BE2C (cell line): ENCODE measurements around the gene EBF3.

Source experiments
- DNase-seq: peaks from one replicate; pipeline ENCODE4 v3.0.0-alpha.2; 2020
- H3K27me3 ChIP-seq: fragments of 250-450 bp; sonication (Bioruptor Pico); 2 replicates; pipeline ENCODE4 v1.5.1; 2020; ENCODE audit warnings: mild to moderate bottlenecking
- H3K36me3 ChIP-seq: fragments of 250-450 bp; sonication (Bioruptor Pico); 2 replicates; pipeline ENCODE4 v1.5.1; 2020; ENCODE audit warnings: mild to moderate bottlenecking
- H3K4me1 ChIP-seq: fragments of 250-450 bp; sonication (Bioruptor Pico); 2 replicates; pipeline ENCODE4 v1.5.1; 2020
- H3K4me3 ChIP-seq: 2 replicates; pipeline ENCODE4 v1.5.1; 2011; ENCODE audit warnings: low read depth, low read length
- H3K9me3 ChIP-seq: fragments of 250-450 bp; sonication (Bioruptor Pico); 2 replicates; pipeline ENCODE4 v1.5.1; 2020
- TF ChIP-seq, protein P1 (sequence below): IDR thresholded peaks from 2 replicates; pipeline ENCODE4 v1.5.1; 2012; ENCODE audit warnings: mild to moderate bottlenecking, low read depth, low read length

EBF3 gene

DNA sequence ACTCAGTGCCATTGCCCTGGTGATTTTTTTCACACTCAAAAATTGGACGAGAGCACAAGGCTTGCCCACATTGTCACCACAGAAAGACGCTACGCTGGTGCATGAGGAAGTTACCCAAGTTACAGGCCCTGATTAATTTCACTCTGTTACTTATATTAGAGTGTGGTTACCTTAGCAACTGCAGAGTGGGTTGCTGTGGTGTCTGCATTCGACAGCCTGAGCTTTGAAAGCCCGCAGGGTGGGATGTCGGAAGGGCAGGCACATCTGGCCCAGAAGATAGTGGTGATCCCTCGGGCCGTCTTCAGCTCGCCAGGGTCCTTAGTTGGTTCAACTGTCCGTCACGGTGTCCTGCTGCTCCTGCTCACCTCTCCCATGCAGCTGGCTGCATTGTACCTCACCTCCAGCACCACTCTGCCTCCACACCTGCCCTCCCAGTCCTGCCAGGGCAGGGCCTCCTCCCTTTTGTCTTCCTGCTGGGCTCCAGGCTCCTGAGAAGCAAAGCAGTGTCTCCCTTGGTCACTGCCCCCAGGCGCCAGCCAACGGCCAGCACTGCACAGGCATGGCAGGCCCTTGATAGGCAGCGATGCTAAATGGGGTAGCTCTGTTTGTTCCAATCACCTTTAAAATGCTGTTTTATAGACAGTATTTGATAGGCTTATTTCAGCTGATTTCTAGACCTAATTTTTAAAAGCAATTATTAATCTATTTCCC is 167.2 kb downstream of the EBF3 start:
- H3K36me3 ChIP-seq: no peaks in the 10 kb centered on the region
- no peaks in the 10 kb centered on the region for H3K9me3 ChIP-seq
- TF ChIP-seq, protein P1, sequence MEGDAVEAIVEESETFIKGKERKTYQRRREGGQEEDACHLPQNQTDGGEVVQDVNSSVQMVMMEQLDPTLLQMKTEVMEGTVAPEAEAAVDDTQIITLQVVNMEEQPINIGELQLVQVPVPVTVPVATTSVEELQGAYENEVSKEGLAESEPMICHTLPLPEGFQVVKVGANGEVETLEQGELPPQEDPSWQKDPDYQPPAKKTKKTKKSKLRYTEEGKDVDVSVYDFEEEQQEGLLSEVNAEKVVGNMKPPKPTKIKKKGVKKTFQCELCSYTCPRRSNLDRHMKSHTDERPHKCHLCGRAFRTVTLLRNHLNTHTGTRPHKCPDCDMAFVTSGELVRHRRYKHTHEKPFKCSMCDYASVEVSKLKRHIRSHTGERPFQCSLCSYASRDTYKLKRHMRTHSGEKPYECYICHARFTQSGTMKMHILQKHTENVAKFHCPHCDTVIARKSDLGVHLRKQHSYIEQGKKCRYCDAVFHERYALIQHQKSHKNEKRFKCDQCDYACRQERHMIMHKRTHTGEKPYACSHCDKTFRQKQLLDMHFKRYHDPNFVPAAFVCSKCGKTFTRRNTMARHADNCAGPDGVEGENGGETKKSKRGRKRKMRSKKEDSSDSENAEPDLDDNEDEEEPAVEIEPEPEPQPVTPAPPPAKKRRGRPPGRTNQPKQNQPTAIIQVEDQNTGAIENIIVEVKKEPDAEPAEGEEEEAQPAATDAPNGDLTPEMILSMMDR: no peak
- peak; percentile 25 for DNase-seq
- H3K4me1 ChIP-seq: no peaks in the 10 kb centered on the region
- no peaks in the 10 kb centered on the region for H3K27me3 ChIP-seq
- H3K4me3 ChIP-seq: no peak overlapping the region

DNA sequence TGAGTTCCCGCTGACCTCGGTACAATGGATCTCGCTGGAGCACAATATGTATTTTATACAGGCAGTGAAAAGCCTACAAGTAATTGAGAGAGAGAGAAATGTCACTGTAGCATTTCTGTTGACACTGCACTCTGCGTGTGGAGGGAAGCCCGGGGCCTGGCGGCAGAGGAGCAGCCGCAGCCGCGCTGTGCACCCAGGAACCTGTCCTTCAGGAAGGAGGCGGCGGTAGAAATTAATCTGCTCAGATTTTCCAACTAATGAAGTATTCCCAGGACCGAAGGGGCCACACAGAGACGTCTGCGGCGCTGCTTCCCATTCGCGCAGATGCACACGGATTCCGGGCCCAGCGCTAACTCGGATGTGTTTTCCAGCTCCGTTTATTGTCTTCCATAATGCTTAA is 170.1 kb downstream of the EBF3 start:
- Histone ChIP-seq H3K4me3 (no peak overlapping the region), H3K4me1 (no peaks in the 10 kb centered on the region), H3K9me3 (no peaks in the 10 kb centered on the region), H3K27me3 (no peaks in the 10 kb centered on the region), H3K36me3 (no peaks in the 10 kb centered on the region)
- no peak for DNase-seq
- TF ChIP-seq, protein P1: no peak

DNA sequence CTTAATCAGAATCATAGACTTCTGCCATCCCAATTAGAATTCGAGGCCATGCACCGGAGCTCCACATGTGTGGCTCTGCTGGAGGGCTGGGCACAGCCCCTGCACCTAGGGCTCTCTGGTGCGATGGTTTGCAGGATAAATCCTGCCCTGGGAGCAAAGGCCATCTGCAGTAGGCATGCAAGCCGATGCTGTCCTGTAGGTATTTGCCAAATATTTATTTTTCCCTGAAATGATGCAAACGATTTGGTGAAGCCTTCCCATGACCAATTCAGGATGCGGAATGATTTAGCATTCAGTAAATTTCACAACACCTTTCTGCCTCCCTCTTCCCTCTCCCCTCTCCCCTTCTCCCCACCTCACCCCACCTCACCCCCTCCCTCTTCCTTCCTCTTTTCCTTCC is 170.6 kb downstream of the EBF3 start:
- Histone ChIP-seq H3K4me1 (no peaks in the 10 kb centered on the region), H3K4me3 (no peak overlapping the region), H3K27me3 (no peaks in the 10 kb centered on the region), H3K36me3 (no peaks in the 10 kb centered on the region), H3K9me3 (no peaks in the 10 kb centered on the region)
- DNase-seq: no peak
- TF ChIP-seq, protein P1: no peak

DNA sequence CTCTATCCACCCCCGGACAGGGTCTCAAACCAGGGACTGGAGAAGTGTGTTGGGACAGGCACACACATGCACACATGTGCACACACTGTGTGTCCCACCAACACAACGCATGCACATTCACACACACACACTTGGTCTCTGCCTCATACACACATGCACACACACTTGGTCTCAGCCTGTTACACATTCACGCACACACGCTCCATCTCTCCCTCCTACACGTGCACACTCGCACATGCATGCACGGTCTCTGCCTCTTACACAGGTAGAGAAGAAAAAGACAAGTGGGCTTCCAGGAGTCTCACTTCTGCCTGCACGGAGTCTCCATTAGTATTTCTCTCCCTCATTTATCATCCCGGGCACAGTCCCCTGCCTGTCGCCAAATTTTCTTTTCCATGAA is 171.2 kb downstream of the EBF3 start:
- TF ChIP-seq, protein P1: no peak
- no peaks in the 10 kb centered on the region for H3K4me1 ChIP-seq
- H3K27me3 ChIP-seq: no peaks in the 10 kb centered on the region
- no peaks in the 10 kb centered on the region for H3K9me3 ChIP-seq
- H3K4me3 ChIP-seq: no peak overlapping the region
- no peaks in the 10 kb centered on the region for H3K36me3 ChIP-seq
- no peak for DNase-seq

DNA sequence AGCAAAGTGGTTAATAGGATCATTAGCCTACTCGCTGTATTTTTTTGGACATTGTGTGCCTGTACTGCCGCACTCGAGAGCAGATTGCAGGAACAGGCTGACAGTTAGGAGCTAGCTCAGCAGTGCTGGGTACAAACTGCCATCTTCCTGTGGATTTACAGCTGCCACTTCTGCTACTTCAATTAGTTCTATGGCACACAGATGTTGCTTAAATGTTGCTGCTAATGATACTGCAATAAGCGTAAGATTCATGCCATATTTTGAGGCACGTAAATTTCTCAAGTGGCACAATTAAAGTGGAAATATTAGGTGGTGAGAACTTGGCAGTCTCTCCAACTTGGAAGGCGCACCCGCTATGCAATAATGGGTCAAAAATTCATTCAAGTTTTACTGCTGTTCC is 171.9 kb downstream of the EBF3 start:
- Histone ChIP-seq H3K36me3 (no peaks in the 10 kb centered on the region), H3K27me3 (no peaks in the 10 kb centered on the region), H3K4me1 (no peaks in the 10 kb centered on the region), H3K4me3 (no peak overlapping the region), H3K9me3 (no peaks in the 10 kb centered on the region; the same call in 1 of the 2 replicates)
- DNase-seq: no peak
- TF ChIP-seq, protein P1: no peak

DNA sequence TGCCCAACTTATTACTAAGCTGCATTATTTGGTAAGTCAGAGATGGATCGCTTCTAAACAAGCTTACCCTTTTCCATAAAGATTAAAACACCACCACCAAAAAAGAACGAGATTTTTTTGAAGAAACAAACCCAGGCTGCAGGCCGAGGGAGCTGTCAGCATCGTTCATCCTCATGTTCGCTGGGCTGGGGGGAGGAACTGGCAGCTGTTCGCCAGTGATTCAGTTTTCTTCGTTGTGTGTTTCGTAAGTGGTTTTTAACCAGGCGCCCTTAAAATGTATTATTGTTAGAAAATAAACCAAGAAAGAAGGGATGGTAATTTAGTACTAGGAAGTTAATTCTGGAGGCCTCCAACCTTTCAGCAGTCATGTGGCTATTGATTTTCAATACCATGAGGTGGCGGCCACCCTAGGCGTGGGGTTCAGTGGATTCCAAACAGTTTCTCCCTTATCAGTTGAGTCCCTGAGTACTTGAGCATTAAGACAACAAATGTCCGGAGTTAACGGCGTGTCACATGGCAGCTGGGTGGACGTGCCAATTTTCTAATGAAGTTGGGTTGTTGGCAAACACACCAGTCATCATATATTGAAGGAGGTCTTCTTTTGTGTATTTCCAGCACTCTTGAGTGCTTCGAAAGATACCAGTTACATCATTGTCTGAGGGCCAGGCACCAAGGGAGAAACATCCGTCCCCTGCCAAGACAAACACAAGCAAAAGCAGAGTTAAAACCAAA is 173.2 kb downstream of the EBF3 start:
- Histone ChIP-seq H3K4me3 (no peak overlapping the region), H3K4me1 (no peaks in the 10 kb centered on the region), H3K27me3 (no peaks in the 10 kb centered on the region), H3K9me3 (no peaks in the 10 kb centered on the region; the same call in 1 of the 2 replicates), H3K36me3 (no peaks in the 10 kb centered on the region)
- no peak for DNase-seq
- TF ChIP-seq, protein P1: no peak
